H1 (cell line): ENCODE results near the gene CYP46A1. TPM values are rescaled to one million over a fixed set of nuclear protein-coding genes. Genes with fewer than 3 reads are reported as not detected.

Experiments used
- ATF2 ChIP-seq: IDR thresholded peaks from 2 replicates; pipeline ENCODE4 v1.6.1; 2012; ENCODE audit warnings: low read length, inconsistent platforms
- CHD7 ChIP-seq: fragments of 300-600 bp; sonication (generic); IDR thresholded peaks from 2 replicates; pipeline ENCODE4 v1.7.1; 2012; ENCODE audit warnings: low read length, moderate library complexity, mild to moderate bottlenecking, inconsistent platforms; ENCODE audit not compliant: insufficient replicate concordance
- HDAC2 ChIP-seq, 2 experiments: fragments of 300-600 bp in 1 of 2; sonication (generic) in 1 of 2; IDR thresholded peaks; 2 replicates each; pipeline ENCODE4 v1.6.1; 2011 to 2012; ENCODE audit warnings: low read depth in 2 of 2, low read length in 2 of 2, mild to moderate bottlenecking in 2 of 2, moderate library complexity in 2 of 2, borderline replicate concordance in 1 of 2, inconsistent platforms in 1 of 2
- RFX5 ChIP-seq: IDR thresholded peaks from 2 replicates; pipeline ENCODE4 v1.6.1; 2011; ENCODE audit warnings: low read depth, low read length, improper control_type of control experiment, borderline replicate concordance
- SIN3A ChIP-seq, 2 experiments: IDR thresholded peaks in 1 of 2; conservative IDR thresholded peaks in 1 of 2; 2 replicates each; pipeline ENCODE4 v1.6.1; 2011 to 2012; ENCODE audit warnings: low read length in 2 of 2, improper control_type of control experiment in 1 of 2, low read depth in 1 of 2, mild to moderate bottlenecking in 1 of 2
- SP1 ChIP-seq: IDR thresholded peaks from 2 replicates; pipeline ENCODE4 v1.6.1; 2011; ENCODE audit warnings: low read depth, low read length
- SP2 ChIP-seq: IDR thresholded peaks from 2 replicates; pipeline ENCODE4 v1.6.1; 2012; ENCODE audit warnings: mild to moderate bottlenecking, low read length, inconsistent platforms
- polyA plus RNA-seq, 7 experiments: library from polyadenylated mRNA; depleted of rRNA in 3 of 7; stranded (reverse) in 5 of 7; unstranded in 2 of 7; fragments of >200 nt in 5 of 7; fragments of 200-250 nt in 2 of 7; gene quantifications; 1 replicate in 5 of 7; 2 replicates in 1 of 7; 4 replicates in 1 of 7; pipeline versions ENCODE4 v1.2.1 to v1.2.3, GENCODE V29; 2011 to 2013; ENCODE audit warnings: missing spikeins in 2 of 7, mixed read lengths in 2 of 7
- total RNA-seq: library from RNA; stranded (reverse); fragmentation: NEBNext Ultra II Directional; extraction: Animal tissue kit (Norgen Biotek cat#: 25700); gene quantifications from 2 replicates; pipeline ENCODE4 v1.2.1, GENCODE V29; 2021
- TF ChIP-seq, protein P1 (sequence below): IDR thresholded peaks from 2 replicates; pipeline ENCODE4 v1.6.1; 2011; ENCODE audit warnings: low read depth, mild to moderate bottlenecking, low read length; ENCODE audit not compliant: insufficient read depth

CYP46A1 gene
- total and polyA plus RNA-seq, 2 of the 8 experiments (the other 6 are each of a cell fraction or from before 2014, with no cell fraction given): 0.41 to 1.3 TPM

DNA sequence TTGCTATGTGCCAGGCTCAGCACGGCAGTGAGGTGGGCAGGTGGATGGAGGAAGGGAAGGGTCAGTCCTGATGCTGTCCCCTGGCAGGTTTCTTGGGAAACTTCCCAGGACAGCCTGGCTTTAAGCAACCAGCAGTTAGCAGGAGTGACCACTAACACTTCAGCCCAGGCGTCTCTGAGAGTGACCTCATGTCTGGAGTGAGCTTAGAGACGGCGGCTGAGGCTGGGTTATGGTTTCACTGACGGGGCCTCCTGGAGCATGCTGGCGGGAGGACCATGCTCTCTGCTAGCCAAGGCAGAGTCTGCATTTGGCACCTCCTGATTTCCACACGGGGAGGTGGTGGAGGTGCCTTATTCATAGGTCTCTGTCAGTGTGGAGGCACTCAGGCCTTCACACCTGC, 36.7 kb upstream of the CYP46A1 start (continued):
- TF ChIP-seq CHD7 (no peak), RFX5 (no peak), ATF2 (no peak), SP2 (no peak), SIN3A (conservative IDR thresholded peaks at IDR 0.05 in 1 of 2, IDR thresholded peaks at IDR 0.05 in 1 of 2; ENCODE audit: low read depth in 1 of 2, low read length in 2 of 2) (no peak), HDAC2 (IDR thresholded peaks at IDR 0.05; ENCODE audit: borderline replicate concordance in 1 of 2, low read depth in 2 of 2, low read length in 2 of 2) (no peak), SP1 (no peak)
- TF ChIP-seq, protein P1, sequence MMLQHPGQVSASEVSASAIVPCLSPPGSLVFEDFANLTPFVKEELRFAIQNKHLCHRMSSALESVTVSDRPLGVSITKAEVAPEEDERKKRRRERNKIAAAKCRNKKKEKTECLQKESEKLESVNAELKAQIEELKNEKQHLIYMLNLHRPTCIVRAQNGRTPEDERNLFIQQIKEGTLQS: no peak
